Heart left ventricle (tissue), 16 donors: ENCODE measurements around the gene OCIAD1. TPM values are rescaled to one million over a fixed set of nuclear protein-coding genes. Genes with fewer than 3 reads are reported as not detected.

Experiments used
- ATAC-seq, 4 donors: fragments of 200-7000 bp; cut with Tn5 transposase; one replicate each; pipeline ENCODE4 v1.9.1; 2020 to 2022; ENCODE audit warnings: moderate library complexity in 4 of 4, mild to moderate bottlenecking in 3 of 4, moderate number of reproducible peaks in 1 of 4
- DNase-seq, 5 donors: peaks; one replicate each; pipeline ENCODE4 v3.0.0-alpha.2; 2020
- H3K27ac ChIP-seq, 12 donors: fragments of 200-600 bp; sonication (generic) in 4 of 12; one replicate each; pipeline versions ENCODE4 v1.5.0 to v1.8.0; 2016 to 2022; ENCODE audit warnings: mild to moderate bottlenecking in 2 of 12
- H3K27me3 ChIP-seq, 9 donors: fragments of 200-600 bp; sonication (generic) in 2 of 9; one replicate each; pipeline versions ENCODE4 v1.5.1 to v1.8.0; 2016 to 2022; ENCODE audit warnings: mild to moderate bottlenecking in 3 of 9
- H3K36me3 ChIP-seq, 9 donors: fragments of 200-600 bp; sonication (generic) in 2 of 9; one replicate each; pipeline versions ENCODE4 v1.5.0 to v1.8.0; 2018 to 2022; ENCODE audit warnings: mild to moderate bottlenecking in 2 of 9
- H3K4me1 ChIP-seq, 12 donors: fragments of 200-600 bp; sonication (generic) in 4 of 12; one replicate each; pipeline versions ENCODE4 v1.5.0 to v1.8.0; 2016 to 2022; ENCODE audit warnings: mild to moderate bottlenecking in 3 of 12
- H3K4me3 ChIP-seq, 12 donors: fragments of 200-600 bp; sonication (generic) in 4 of 12; one replicate each; pipeline versions ENCODE4 v1.5.0 to v1.8.0; 2017 to 2022; ENCODE audit warnings: mild to moderate bottlenecking in 9 of 12, moderate library complexity in 4 of 12
- H3K9me3 ChIP-seq, 12 donors: fragments of 200-600 bp; sonication (generic) in 4 of 12; one replicate each; pipeline versions ENCODE4 v1.5.0 to v1.8.0; 2016 to 2022; ENCODE audit warnings: mild to moderate bottlenecking in 1 of 12
- CTCF ChIP-seq, 12 donors: fragments of 200-600 bp; sonication (generic) in 4 of 12; IDR thresholded peaks; one replicate each; pipeline versions ENCODE4 v1.5.0 to v1.8.0; 2018 to 2022; ENCODE audit warnings: antibody characterized with exemption in 12 of 12, mild to moderate bottlenecking in 5 of 12
- POLR2A ChIP-seq, 2 donors: fragments of 450-650 bp; IDR thresholded peaks; one replicate each; pipeline ENCODE4 v1.6.1; 2017; ENCODE audit warnings: antibody characterized with exemption in 2 of 2, mild to moderate bottlenecking in 2 of 2, moderate library complexity in 2 of 2
- WGBS, 4 donors: extraction: QIAGEN DNeasy Blood & Tissue Kit in 2 of 4; methylation state at CpG; one replicate each; pipeline versions ENCODE4 v1.1.5 to v1.1.7; 2013 to 2018; 5-methylcytosine and 5-hydroxymethylcytosine counted together
- intact Hi-C, 10 donors: fragments of 100-400 bp; cut with DNase I; formaldehyde crosslinking; loops; one replicate each; pipeline versions ENCODE4 v1.11.1 to v1.14.2; 2022
- polyA plus RNA-seq, 2 donors: library from polyadenylated mRNA; stranded (reverse); fragments of 200-250 nt; gene quantifications; one replicate each; pipeline ENCODE4 v1.2.3, GENCODE V29; 2013
- total RNA-seq, 9 donors: library from RNA; depleted of rRNA in 2 of 9; stranded (reverse); fragments of >200 nt in 2 of 9; fragmentation: NEBNext Ultra II Directional in 3 of 9; extraction: Animal tissue kit (Norgen Biotek cat#: 25700) in 3 of 9; gene quantifications; one replicate each; pipeline versions ENCODE4 v1.1.0 to v1.2.4, GENCODE V29; 2016 to 2023
- donor health status: ischemic (EF 13 %, LVEDD 7.1; RV severe dilation, severe dysfunction).
- donor health status: healthy with polysubstance abuse.
- donor health status: DM: no; HTN: yes; CAD: no.
- donor health status: DM: no; HTN: no; CAD: no.
- donor health status: ischemic (EF 25% LVEDD 6.9; RV normal size, moderate dysfunction).
- donor health status: ischemic (EF 25% LVEDD 5.7; RV mildly dilated, moderate dysfunction).
- donor health status: healthy.
- donor health status: DM: yes; HTN: yes; CAD: no.
- donor health status: ischemic (EF 35%, LVEDD 5.7; RV mildly dilated, moderate dysfunction).
- donor health status: nonischemic (EF 11% LVEDD 7.7; RV severe dilation, severe dysfunction).
- donor health status: DM: yes; HTN: yes; CAD: no.
- donor health status: PGD.
- donor health status: ischemic (EF 29% LVEDD 5.4; RV normal size, mild dysfunction).
- donor health status: nonischemic (EF 23%, LVEDD 6.1; RV moderate dilation, normal function).

The OCIAD1 gene
- total and polyA plus RNA-seq, 11 donors: 102 to 175 (median 133) TPM

GRCh38 chr4:48853604-48854394, 22.9 kb downstream of the OCIAD1 start:
- intact Hi-C loops: loop anchor here in 1 of 10 donors (10.0 kb wide), 1 partner anchor 269 kb away; no protein-coding TSS in a partner anchor
- no peak overlapping the region for H3K27ac ChIP-seq
- WGBS, 4 donors: 90 to 93% (median 92%) methylated on average over 4 of the region's 4 CpGs
- no peaks in the 10 kb centered on the region for H3K27me3 ChIP-seq
- ATAC-seq: no peak
- DNase-seq: no peak
- no peak overlapping the region for H3K4me3 ChIP-seq
- TF ChIP-seq POLR2A (IDR thresholded peaks at IDR 0.05) (no peak), CTCF (IDR thresholded peaks at IDR 0.05) (no peak)
- no peaks in the 10 kb centered on the region for H3K4me1 ChIP-seq
- H3K36me3 ChIP-seq: peaks cover 0 to 100% (median 94%) of the 10 kb centered on the region in 9 donors
- peaks cover 0 to under 1% (median 0%) of the 10 kb centered on the region in 12 donors for H3K9me3 ChIP-seq

- WGBS, 4 donors: 94 to 100% (median 98%) methylated on average over 1 of the region's 1 CpG
These were observed 23.5 kb downstream of the OCIAD1 start for GRCh38 chr4:48854395-48854683.

GRCh38 chr4:48854982-48855381, 24.1 kb downstream of the OCIAD1 start:
- ATAC-seq: no peak

More at GRCh38 chr4:48854395-48854683, 23.5 kb downstream of the OCIAD1 start:
- H3K9me3 ChIP-seq: no peaks in the 10 kb centered on the region
- H3K27ac ChIP-seq: no peak overlapping the region
- ATAC-seq (no peak), DNase-seq (no peak)
- intact Hi-C loops: loop anchor here in 1 of 10 donors (10.0 kb wide), 1 partner anchor 270 kb away; no protein-coding TSS in a partner anchor
- H3K27me3 ChIP-seq: no peaks in the 10 kb centered on the region
- peaks cover 0 to 98% (median 93%) of the 10 kb centered on the region in 9 donors for H3K36me3 ChIP-seq
- TF ChIP-seq POLR2A (IDR thresholded peaks at IDR 0.05) (no peak), CTCF (IDR thresholded peaks at IDR 0.05) (no peak)
- no peaks in the 10 kb centered on the region for H3K4me1 ChIP-seq
- no peak overlapping the region for H3K4me3 ChIP-seq

More at GRCh38 chr4:48854982-48855381, 24.1 kb downstream of the OCIAD1 start:
- peaks cover 0 to 98% (median 93%) of the 10 kb centered on the region in 9 donors for H3K36me3 ChIP-seq
- H3K4me3 ChIP-seq: no peak overlapping the region
- no peaks in the 10 kb centered on the region for H3K4me1 ChIP-seq
- 86 to 95% (median 93%) methylated on average over 2 of the region's 2 CpGs for WGBS, 4 donors
- TF ChIP-seq POLR2A (IDR thresholded peaks at IDR 0.05) (no peak), CTCF (IDR thresholded peaks at IDR 0.05) (no peak)
- H3K27ac ChIP-seq: no peak overlapping the region
- no peaks in the 10 kb centered on the region for H3K27me3 ChIP-seq
- no peaks in the 10 kb centered on the region for H3K9me3 ChIP-seq
- DNase-seq: no peak
- intact Hi-C loops: loop anchor here in 1 of 10 donors (10.0 kb wide), 1 partner anchor 270 kb away; no protein-coding TSS in a partner anchor
